HepG2 (cell line): Measurements from ENCODE around the gene ABHD4. TPM values are rescaled to one million over a fixed set of nuclear protein-coding genes. Genes with fewer than 3 reads are reported as not detected.

Experiments
- ATAC-seq: fragments of 200-7000 bp; cut with Tn5 transposase; 3 replicates; pipeline ENCODE4 v1.9.1; 2020; ENCODE audit warnings: mild to moderate bottlenecking, moderate library complexity
- BruUV-seq: library from RNA; stranded (reverse); fragments of 400-500 nt; replicated peaks from 2 replicates; lab custom pipeline; 2021; lab: Mats Ljungman, UMichigan
- CTCF ChIA-PET: fragments of 300-600 bp; formaldehyde crosslinking; extraction: SDS; loops from one replicate; lab custom pipeline; 2021; ENCODE audit warnings: low total read pairs, inconsistent platforms, low intra/inter-chr PET ratio; lab: Yijun Ruan, JAX
- POLR2A ChIA-PET: fragments of 350-600 bp; sonication (Branson Sonifier 250); formaldehyde crosslinking; loops from one replicate; lab custom pipeline; 2020; ENCODE audit warnings: antibody characterized with exemption, inconsistent platforms; lab: Yijun Ruan, JAX
- DNase-seq: peaks from one replicate; pipeline ENCODE4 v3.0.0-alpha.2; 2015; ENCODE audit warnings: low spot score
- FAIRE-seq: peaks from 3 replicates; lab custom pipeline; 2011; peaks lifted over from hg19 to GRCh38; lab: Jason Lieb, UNC
- H2AFZ ChIP-seq: one replicate; pipeline ENCODE4 v1.6.1; 2011; ENCODE audit warnings: low read length, inconsistent platforms
- H3K27ac ChIP-seq: fragments of 300-600 bp; 3 replicates; pipeline ENCODE4 v1.8.0; 2011; ENCODE audit warnings: mixed run types, mild to moderate bottlenecking, mixed read lengths, low read length, inconsistent platforms; ENCODE audit not compliant: insufficient read depth; ENCODE audit errors: extremely low read length
- H3K27me3 ChIP-seq, 2 experiments: fragments of 200-600 bp in 1 of 2; 2 replicates in 1 of 2; 3 replicates in 1 of 2; pipeline versions ENCODE4 v1.6.0 to v1.8.0; 2011; ENCODE audit warnings: low read length in 2 of 2, mild to moderate bottlenecking in 2 of 2, moderate library complexity in 2 of 2, inconsistent platforms in 1 of 2; ENCODE audit not compliant: insufficient read depth in 2 of 2, control insufficient read depth in 1 of 2
- H3K36me3 ChIP-seq, 2 experiments: fragments of 200-600 bp in 1 of 2; replicated peaks in 1 of 2; 2 replicates in 1 of 2; 3 replicates in 1 of 2; pipeline versions ENCODE4 v1.5.1 to v1.8.0; 2011; ENCODE audit warnings: low read length in 2 of 2, inconsistent platforms in 1 of 2; ENCODE audit not compliant: insufficient read depth in 2 of 2, control insufficient read depth in 1 of 2
- H3K4me1 ChIP-seq: 2 replicates; pipeline ENCODE4 v1.5.1; 2012; ENCODE audit warnings: low read length, inconsistent platforms; ENCODE audit not compliant: insufficient read depth
- H3K4me2 ChIP-seq: 2 replicates; pipeline ENCODE4 v1.6.0; 2011; ENCODE audit warnings: low read depth, low read length, inconsistent platforms
- H3K4me3 ChIP-seq, 3 experiments: fragments of 200-600 bp in 1 of 3; sonication (generic), shearing (Covaris generic) in 1 of 3; replicated peaks in 1 of 3; 2 replicates each; pipeline ENCODE4 v1.5.1; 2011 to 2016; ENCODE audit warnings: low read length in 3 of 3, inconsistent platforms in 2 of 3, low read depth in 2 of 3, mild to moderate bottlenecking in 2 of 3, control low read depth in 1 of 3, mixed read lengths in 1 of 3; ENCODE audit not compliant: insufficient read depth in 1 of 3
- H3K79me2 ChIP-seq: one replicate; pipeline ENCODE4 v1.6.1; 2011; ENCODE audit warnings: low read length, inconsistent platforms; ENCODE audit not compliant: insufficient read depth
- H3K9ac ChIP-seq: 2 replicates; pipeline ENCODE4 v1.6.0; 2011; ENCODE audit warnings: mild to moderate bottlenecking, low read depth, low read length, inconsistent platforms; ENCODE audit not compliant: insufficient read depth
- H3K9me3 ChIP-seq: 2 replicates; pipeline ENCODE4 v1.5.1; 2012; ENCODE audit warnings: mild to moderate bottlenecking, low read length
- H4K20me1 ChIP-seq: 2 replicates; pipeline ENCODE4 v1.6.0; 2011; ENCODE audit warnings: inconsistent platforms, mild to moderate bottlenecking, low read length, moderate library complexity; ENCODE audit not compliant: insufficient read depth
- CREM ChIP-seq, 2 experiments: sonication (generic) in 1 of 2; formaldehyde crosslinking in 1 of 2; IDR thresholded peaks; 2 replicates each; pipeline versions ENCODE4 v1.4.0 to v1.6.1; 2016 to 2020; ENCODE audit warnings: antibody characterized with exemption in 1 of 2, mild to moderate bottlenecking in 1 of 2, missing genetic modification reagents in 1 of 2
- EP300 ChIP-seq, 3 experiments: sonication (generic) in 1 of 3; formaldehyde crosslinking in 1 of 3; IDR thresholded peaks; 2 replicates each; pipeline versions ENCODE4 v1.5.1 to v1.6.1; 2011 to 2020; ENCODE audit warnings: low read depth in 2 of 3, low read length in 2 of 3, borderline replicate concordance in 1 of 3, improper control_type of control experiment in 1 of 3, mild to moderate bottlenecking in 1 of 3, missing genetic modification reagents in 1 of 3, moderate library complexity in 1 of 3
- IRF2 ChIP-seq: IDR thresholded peaks from 2 replicates; pipeline ENCODE4 v1.6.1; 2018; ENCODE audit warnings: missing genetic modification reagents, missing compliant biosample characterization
- MED1 ChIP-seq: sonication (generic); formaldehyde crosslinking; IDR thresholded peaks from 2 replicates; pipeline ENCODE4 v1.4.0; 2020; ENCODE audit warnings: missing genetic modification reagents
- THRA ChIP-seq: sonication (generic); formaldehyde crosslinking; IDR thresholded peaks from 2 replicates; pipeline ENCODE4 v1.4.0; 2020; ENCODE audit warnings: missing genetic modification reagents, borderline replicate concordance
- U2AF1 ChIP-seq: fragments of 200-400 bp; formaldehyde crosslinking; optimal IDR thresholded peaks from 2 replicates; pipeline ENCODE3; 2017; ENCODE audit warnings: mild to moderate bottlenecking, low read depth, low read length
- YEATS4 ChIP-seq: sonication (generic); formaldehyde crosslinking; IDR thresholded peaks from 2 replicates; pipeline ENCODE4 v1.4.0; 2020; ENCODE audit warnings: missing genetic modification reagents, borderline replicate concordance
- ZBTB3 ChIP-seq: sonication (generic); formaldehyde crosslinking; IDR thresholded peaks from 2 replicates; pipeline ENCODE4 v1.4.0; 2020; ENCODE audit warnings: low read depth, mild to moderate bottlenecking, moderate library complexity, missing genetic modification reagents, borderline replicate concordance
- ZFP90 ChIP-seq: sonication (generic); formaldehyde crosslinking; IDR thresholded peaks from 2 replicates; pipeline ENCODE4 v1.8.0; 2022; ENCODE audit warnings: missing genetic modification reagents, mild to moderate bottlenecking, inconsistent platforms, borderline replicate concordance
- ZNF180 ChIP-seq: sonication (generic); formaldehyde crosslinking; IDR thresholded peaks from 2 replicates; pipeline ENCODE4 v1.4.0; 2020; ENCODE audit warnings: low read depth, missing genetic modification reagents, borderline replicate concordance
- ZNF354B ChIP-seq: sonication (generic); formaldehyde crosslinking; IDR thresholded peaks from 2 replicates; pipeline ENCODE4 v1.8.0; 2022; ENCODE audit warnings: mild to moderate bottlenecking, missing genetic modification reagents
- ZNF547 ChIP-seq: sonication (generic); formaldehyde crosslinking; IDR thresholded peaks from 2 replicates; pipeline ENCODE4 v1.5.1; 2020; ENCODE audit warnings: mild to moderate bottlenecking, missing genetic modification reagents
- WGBS: methylation state at CpG from one replicate; pipeline ENCODE4 v1.1.6; 2017; ENCODE audit warnings: low lambda C conversion rate; 5-methylcytosine and 5-hydroxymethylcytosine counted together
- in situ Hi-C: cut with HindIII; loops from 2 replicates; pipeline ENCODE4 v1.10.0; 2017; ENCODE audit warnings: low pct_unique_long_range_greater_than_20kb; ENCODE audit not compliant: extremely low pct_ligation_motif_present
- intact Hi-C: fragments of 100-400 bp; cut with micrococcal nuclease; formaldehyde crosslinking; loops from one replicate; pipeline ENCODE4 v1.10.0; 2022; ENCODE audit not compliant: unreplicated experiment
- polyA plus RNA-seq, 8 experiments: library from polyadenylated mRNA; depleted of rRNA in 3 of 8; stranded (reverse) in 7 of 8; unstranded in 1 of 8; fragments of >200 nt; fragmentation: Illumina TruSeq in 4 of 8; extraction: Trizol in 4 of 8; gene quantifications; 2 replicates each; pipeline versions ENCODE4 v1.2.1 to v1.2.3, GENCODE V29; 2011 to 2016; ENCODE audit warnings: low read depth in 4 of 8, missing spikeins in 1 of 8, mixed read lengths in 1 of 8; ENCODE audit not compliant: insufficient read depth in 1 of 8
- total RNA-seq, 5 experiments: library from RNA; depleted of rRNA; stranded (reverse); fragments of >200 nt; fragmentation: Illumina TruSeq; extraction: Trizol; gene quantifications; 2 replicates each; pipeline ENCODE4 v1.2.3, GENCODE V29; 2016; ENCODE audit warnings: low read depth in 1 of 5

Gene ABHD4
- total and polyA plus RNA-seq, 2 of the 13 experiments (the other 11 are each of a cell fraction or from before 2014, with no cell fraction given), result 16.1 to 47.5 TPM

- no peak for TF ChIP-seq CREM (IDR thresholded peaks at IDR 0.05)
- no peak for TF ChIP-seq CREM (CRISPR knock-in tag; IDR thresholded peaks at IDR 0.05)
- no peak for TF ChIP-seq ZNF547 (CRISPR knock-in tag)
- TF ChIP-seq ZFP90 (CRISPR knock-in tag), result no peak
- TF ChIP-seq MED1, result no peak
- TF ChIP-seq IRF2 (CRISPR knock-in tag), result 0 out of 2 replicates have a peak, but pooled peaks have one; percentile 30
- no peak for TF ChIP-seq YEATS4 (CRISPR knock-in tag)
- 0 out of 2 replicates have a peak, but pooled peaks have one; percentile 42 for TF ChIP-seq THRA (CRISPR knock-in tag)
- no peak for TF ChIP-seq ZBTB3 (CRISPR knock-in tag)
These were observed 59.8 kb downstream of the ABHD4 start (continued) for GRCh38 chr14:22657861-22658260.

GRCh38 chr14:22658946-22659345, 60.8 kb downstream of the ABHD4 start:
- Histone ChIP-seq H3K4me2 (no peak overlapping the region), H3K36me3 (no peaks in the 10 kb centered on the region), H4K20me1 (no peaks in the 10 kb centered on the region), H3K4me3 (no peak overlapping the region), H3K9me3 (no peaks in the 10 kb centered on the region), H3K27ac (no peak overlapping the region), H2AFZ (no peak overlapping the region), H3K27me3 (peaks cover 2 to 16% of the 10 kb centered on the region in 2 experiments; a peak in 3 of 5 replicates), H3K79me2 (no peaks in the 10 kb centered on the region), H3K9ac (no peak overlapping the region), H3K4me1 (peaks cover 18% of the 10 kb centered on the region)
- CTCF ChIA-PET, result interaction anchor here (1.9 to 2.7 kb wide), 2 partner anchors 102 to 195 kb away, joined by 8 read pairs; no protein-coding TSS in a partner anchor
- WGBS, result 38% methylated on average over 1 of the region's 1 CpG
- in situ Hi-C loops, result no loop called here
- POLR2A ChIA-PET, result interaction anchor here (0.6 to 2.0 kb wide), 4 partner anchors 70 to 307 kb away, joined by 3 to 4 read pairs (median 4); partner anchors contain the start of gene OXA1L
- peak; percentile 36 for ATAC-seq
- intact Hi-C loops, result loop anchor here (1.0 to 10.0 kb wide), 4 partner anchors 54 to 274 kb away; partner anchors contain the start of gene OXA1L
- BruUV-seq, result no TSS peak
- FAIRE-seq, result no peak
- 0 out of 2 replicates have a peak, but pooled peaks have one; percentile 48 for TF ChIP-seq ZNF354B
- TF ChIP-seq EP300 (IDR thresholded peaks at IDR 0.05; ENCODE audit: low read depth in 2 of 2, low read length in 2 of 2), result no peak
- peak; percentile 27; the same call in 1 of the 2 replicates for TF ChIP-seq EP300 (CRISPR knock-in tag; IDR thresholded peaks at IDR 0.05; ENCODE audit: borderline replicate concordance)
- no peak for TF ChIP-seq U2AF1
- TF ChIP-seq ZNF180 (CRISPR knock-in tag), result no peak
- DNase-seq, result no peak
